ENCODE data around the gene FAM98A. TPM values are rescaled to one million over a fixed set of nuclear protein-coding genes. Genes with fewer than 3 reads are reported as not detected.

The FAM98A gene
- total and polyA plus RNA-seq, 9 of the 15 experiments (the other 6 are each of a cell fraction or from before 2014, with no cell fraction given), result 16.5 to 238 (median 44.6) TPM

GRCh38 chr2:33588232-33588631 lies 10.9 kb downstream of the FAM98A start (continued):
- TF ChIP-seq CEBPG (CRISPR knock-in tag; IDR thresholded peaks at IDR 0.05) (no peak), CEBPG (tag; conservative IDR thresholded peaks at IDR 0.05 in 1 of 2, IDR thresholded peaks at IDR 0.05 in 1 of 2) (no peak), PATZ1 (CRISPR knock-in tag; IDR thresholded peaks at IDR 0.05; ENCODE audit: borderline replicate concordance) (no peak), GABPB2 (CRISPR knock-in tag; conservative IDR thresholded peaks at IDR 0.05) (no peak), ESRRB (CRISPR knock-in tag; IDR thresholded peaks at IDR 0.05; ENCODE audit: borderline replicate concordance) (no peak), FOS (IDR thresholded peaks at IDR 0.05; ENCODE audit: extremely low read depth, insufficient read length) (no peak)

- 91% methylated on average over 2 of the region's 2 CpGs for WGBS (ENCODE audit: insufficient coverage, low coverage, missing lambda C conversion rate)
- peaks cover 84% of the 10 kb centered on the region for H3K36me3 ChIP-seq (ENCODE audit: control insufficient read depth, insufficient read depth, low read length)
- BruUV-seq (replicated peaks), result no TSS peak
These were observed 12.3 kb downstream of the FAM98A start for GRCh38 chr2:33586766-33587165.

More at GRCh38 chr2:33586766-33587165, 12.3 kb downstream of the FAM98A start:
- H2AFZ ChIP-seq (ENCODE audit: low read depth, low read length), result no peak overlapping the region
- ChIA-PET CTCF (ENCODE audit: low intra/inter-chr PET ratio) (no interaction called here), POLR2A (interaction anchor here (0.7 to 1.1 kb wide), 2 partner anchors 12 to 185 kb away, joined by 3 read pairs; no protein-coding TSS in a partner anchor)
- in situ Hi-C loops (cut with MboI) (loop anchor here (25.0 kb wide), 3 partner anchors 174 to 824 kb away; partner anchors contain the start of gene LTBP1), intact Hi-C loops (cut with micrococcal nuclease) (loop anchor here (10.0 kb wide), 2 partner anchors 142 to 1032 kb away; no protein-coding TSS in a partner anchor)
- TF ChIP-seq JUN (IDR thresholded peaks at IDR 0.05; ENCODE audit: borderline replicate concordance, low read depth, low read length), result no peak
- no peak for TF ChIP-seq JUN (CRISPR knock-in tag; IDR thresholded peaks at IDR 0.05; ENCODE audit: borderline replicate concordance)
- DNase-seq (ENCODE audit: extremely low read depth in 1 of 4, low spot score in 3 of 4), result no peak
- no peaks in the 10 kb centered on the region for H3K9me1 ChIP-seq (ENCODE audit: control insufficient read depth, insufficient read depth, low read length)
- H3K4me3 ChIP-seq, result no peak overlapping the region
- no peaks in the 10 kb centered on the region for H3K79me2 ChIP-seq (ENCODE audit: control insufficient read depth, insufficient read depth, low read length)
- no peak overlapping the region for H3K27ac ChIP-seq (ENCODE audit: extremely low read depth, low read depth, low read length)
- H3K27me3 ChIP-seq (ENCODE audit: control insufficient read depth in 2 of 2, insufficient read depth in 2 of 2, low read length in 2 of 2), result no peaks in the 10 kb centered on the region
- H3K4me1 ChIP-seq (replicated peaks in 1 of 2; ENCODE audit: control insufficient read depth in 2 of 2, insufficient read depth in 2 of 2, low read length in 2 of 2), result no peaks in the 10 kb centered on the region
- no peak for FAIRE-seq
- no peak for ATAC-seq
- H4K20me1 ChIP-seq (replicated peaks; ENCODE audit: control insufficient read depth, insufficient read depth, low read length), result no peaks in the 10 kb centered on the region
- no peaks in the 10 kb centered on the region for H3K9me3 ChIP-seq (replicated peaks; ENCODE audit: control insufficient read depth, insufficient read depth, low read depth, low read length)
- H3K4me2 ChIP-seq (ENCODE audit: insufficient read depth, low read length), result no peak overlapping the region
- H3K9ac ChIP-seq (ENCODE audit: insufficient read depth in 1 of 2, low read depth in 2 of 2, low read length in 2 of 2), result no peak overlapping the region
